Astrocyte of the spinal cord (primary cell): ENCODE results near the gene ADGRD1.

Experiments
- DNase-seq: peaks from one replicate; pipeline ENCODE4 v3.0.0; 2011; ENCODE audit warnings: low read depth, low spot score
- H3K4me3 ChIP-seq: 2 replicates; pipeline ENCODE4 v1.5.1; 2011; ENCODE audit warnings: low read depth, mild to moderate bottlenecking, low read length, moderate library complexity
- in situ Hi-C: cut with HindIII; loops from 2 replicates; pipeline ENCODE4 v1.10.0; 2017; ENCODE audit warnings: low sequenced_read_pairs
- TF ChIP-seq, protein P1 (sequence below): IDR thresholded peaks from 2 replicates; pipeline ENCODE4 v1.5.1; 2012; ENCODE audit warnings: low read depth, mild to moderate bottlenecking, low read length, inconsistent platforms

Gene ADGRD1

DNA sequence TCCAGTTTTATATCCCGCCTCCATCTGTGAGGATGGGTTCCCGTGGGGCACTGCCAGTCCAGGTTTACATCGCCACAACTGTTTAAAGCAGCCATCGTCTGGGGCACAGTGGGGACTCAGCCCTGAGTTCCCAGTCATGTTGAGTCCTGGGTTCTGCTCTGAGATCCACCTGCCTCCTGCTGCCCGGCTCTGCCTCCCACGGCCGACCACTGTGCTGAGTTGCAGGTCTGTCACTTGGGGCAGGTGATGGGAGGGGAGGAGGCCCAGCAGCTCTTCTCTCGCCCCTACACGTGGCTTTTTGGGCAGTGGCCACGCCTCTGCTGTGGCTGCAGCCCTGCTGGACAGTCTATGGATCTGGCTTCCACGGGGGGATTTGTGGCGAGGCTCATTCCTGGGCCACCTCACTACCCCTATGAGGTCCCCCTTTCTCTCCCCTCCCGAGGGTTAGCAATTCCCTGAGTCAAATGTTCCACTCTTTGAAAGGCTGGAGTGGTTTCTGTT is 143.0 kb downstream of the ADGRD1 start:
- in situ Hi-C loops: no loop called here
- DNase-seq: no peak
- TF ChIP-seq, protein P1, sequence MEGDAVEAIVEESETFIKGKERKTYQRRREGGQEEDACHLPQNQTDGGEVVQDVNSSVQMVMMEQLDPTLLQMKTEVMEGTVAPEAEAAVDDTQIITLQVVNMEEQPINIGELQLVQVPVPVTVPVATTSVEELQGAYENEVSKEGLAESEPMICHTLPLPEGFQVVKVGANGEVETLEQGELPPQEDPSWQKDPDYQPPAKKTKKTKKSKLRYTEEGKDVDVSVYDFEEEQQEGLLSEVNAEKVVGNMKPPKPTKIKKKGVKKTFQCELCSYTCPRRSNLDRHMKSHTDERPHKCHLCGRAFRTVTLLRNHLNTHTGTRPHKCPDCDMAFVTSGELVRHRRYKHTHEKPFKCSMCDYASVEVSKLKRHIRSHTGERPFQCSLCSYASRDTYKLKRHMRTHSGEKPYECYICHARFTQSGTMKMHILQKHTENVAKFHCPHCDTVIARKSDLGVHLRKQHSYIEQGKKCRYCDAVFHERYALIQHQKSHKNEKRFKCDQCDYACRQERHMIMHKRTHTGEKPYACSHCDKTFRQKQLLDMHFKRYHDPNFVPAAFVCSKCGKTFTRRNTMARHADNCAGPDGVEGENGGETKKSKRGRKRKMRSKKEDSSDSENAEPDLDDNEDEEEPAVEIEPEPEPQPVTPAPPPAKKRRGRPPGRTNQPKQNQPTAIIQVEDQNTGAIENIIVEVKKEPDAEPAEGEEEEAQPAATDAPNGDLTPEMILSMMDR: no peak

GRCh38 chr12:131097202-131098177 is 143.8 kb downstream of the ADGRD1 start:
- TF ChIP-seq, protein P1: no peak
- no peak for DNase-seq
- in situ Hi-C loops: no loop called here
- no peak overlapping the region for H3K4me3 ChIP-seq

More for the DNA sequence above, 143.0 kb downstream of the ADGRD1 start:
- no peak overlapping the region for H3K4me3 ChIP-seq

- in situ Hi-C loops: no loop called here
- no peak for DNase-seq
- H3K4me3 ChIP-seq: no peak overlapping the region
- TF ChIP-seq, protein P1: no peak
Observed at GRCh38 chr12:131098178-131098981, 144.7 kb downstream of the ADGRD1 start.

GRCh38 chr12:131100031-131100674 is 146.4 kb downstream of the ADGRD1 start:
- TF ChIP-seq, protein P1: no peak
- in situ Hi-C loops: no loop called here
- H3K4me3 ChIP-seq: no peak overlapping the region
- no peak for DNase-seq

DNA sequence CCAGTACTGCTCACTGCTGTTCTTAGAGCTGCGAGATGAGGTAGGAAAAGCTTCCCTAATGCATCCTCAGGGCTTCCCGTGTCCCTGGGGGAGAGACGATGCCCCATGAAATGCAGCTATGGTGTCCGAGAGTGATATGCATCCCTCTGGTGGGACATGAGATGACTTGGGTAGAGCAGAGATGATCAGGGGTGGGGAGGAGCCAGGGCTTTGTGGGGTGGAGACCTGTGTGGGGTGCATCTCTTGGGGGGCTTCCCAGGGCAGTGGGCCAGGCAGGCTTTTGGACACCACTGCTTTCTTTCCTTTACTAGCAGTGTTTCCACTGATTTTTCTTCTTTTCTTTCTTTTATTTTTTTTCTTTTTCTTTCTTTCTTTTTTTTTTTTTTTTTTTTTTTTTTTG is 147.3 kb downstream of the ADGRD1 start:
- no peak for DNase-seq
- no peak overlapping the region for H3K4me3 ChIP-seq
- in situ Hi-C loops: no loop called here
- TF ChIP-seq, protein P1: no peak

DNA sequence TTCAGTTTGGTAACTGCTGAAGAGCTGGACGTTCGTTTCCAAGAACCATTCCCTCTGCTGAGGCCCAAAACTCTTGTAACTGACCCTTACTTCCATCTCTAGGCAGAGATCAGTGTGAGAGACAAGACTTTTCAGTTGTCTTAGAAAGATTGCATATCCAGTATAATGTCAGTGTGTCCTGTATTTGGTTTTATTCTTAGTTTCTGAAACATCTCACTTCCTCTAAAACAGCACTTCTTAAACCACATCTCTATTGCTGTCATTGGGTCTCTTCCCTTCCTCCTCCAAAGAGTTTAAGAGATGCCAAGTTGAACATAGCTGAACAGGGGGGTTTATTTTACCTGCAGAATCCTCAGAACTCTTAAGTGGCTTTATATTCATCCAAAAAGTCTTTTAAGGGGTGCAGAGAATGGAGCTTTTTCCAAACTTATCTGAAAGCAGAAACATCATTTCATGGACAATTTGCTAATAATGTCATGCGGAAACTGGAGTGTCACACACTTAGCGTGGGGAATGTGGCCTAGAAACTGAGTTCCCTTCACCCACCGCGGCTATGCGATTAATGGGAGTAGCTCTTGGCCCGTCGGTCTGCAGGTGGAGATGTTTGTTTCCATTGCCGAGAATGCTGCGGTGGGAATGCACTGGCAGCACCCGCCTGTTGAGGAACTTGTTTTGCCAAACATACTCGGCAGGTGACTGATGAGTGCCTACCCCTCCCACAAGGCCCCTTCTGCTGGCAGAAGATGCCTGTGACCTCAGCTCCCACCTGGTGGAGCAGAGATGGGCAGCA is 148.2 kb downstream of the ADGRD1 start:
- no peak for DNase-seq
- H3K4me3 ChIP-seq: no peak overlapping the region
- in situ Hi-C loops: no loop called here
- TF ChIP-seq, protein P1: no peak
